NCI-H128 (cell line): ENCODE results near the gene MC4R.
"Not testable (repeated sequence)": the region's sequence is repeated elsewhere in the genome, so short reads cannot be mapped to it uniquely, and the experiment has no call there.

Source experiments
- DNase-seq: peaks from one replicate; lab custom pipeline; 2025; ENCODE audit not compliant: unreplicated experiment; lab: John Stamatoyannopoulos, UW

Gene MC4R

DNA sequence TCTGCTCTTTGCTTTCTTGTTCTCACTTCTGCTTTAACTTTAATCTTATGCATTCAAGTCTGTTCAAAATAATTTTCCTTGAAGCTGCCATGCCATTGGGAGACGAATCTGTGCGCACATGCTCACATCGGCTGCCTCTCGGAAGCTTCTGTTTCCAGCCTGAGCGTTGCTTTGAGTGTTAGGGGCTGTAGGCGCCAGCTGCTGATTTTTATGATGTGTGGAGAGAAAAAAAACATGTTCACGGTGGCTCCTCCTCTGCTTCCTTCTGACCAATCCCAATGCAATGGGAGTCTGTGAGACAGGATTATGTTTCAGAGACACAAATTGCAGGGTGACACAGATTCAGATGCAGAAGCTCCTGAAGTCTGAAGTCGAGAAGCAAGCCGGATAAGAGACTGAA, at the start of gene MC4R:
Gene MC4R (minus strand): TSS at position 180 of the 400 bp plus-strand sequence. CDS start 426 bp downstream, outside the sequence.
- peak; percentile 87 for DNase-seq

DNA sequence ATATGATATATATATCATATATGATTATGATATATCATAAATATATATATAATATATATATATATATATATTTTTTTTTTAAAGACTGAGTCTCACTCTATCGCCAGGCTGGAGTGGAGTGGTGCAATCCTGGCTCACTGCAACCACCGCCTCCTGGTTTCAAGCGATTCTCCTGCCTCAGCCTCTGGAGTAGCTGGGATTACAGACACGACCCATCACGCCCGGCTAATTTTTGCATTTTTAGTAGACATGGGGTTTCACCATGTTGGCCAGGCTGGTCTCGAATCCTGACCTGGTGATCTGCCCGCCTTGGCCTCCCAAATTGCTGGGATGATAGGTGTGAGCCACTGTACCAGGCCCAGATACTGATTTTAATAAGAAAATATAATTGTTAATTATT, 49.7 kb upstream of the MC4R start:
- not testable (repeated sequence) for DNase-seq

DNA sequence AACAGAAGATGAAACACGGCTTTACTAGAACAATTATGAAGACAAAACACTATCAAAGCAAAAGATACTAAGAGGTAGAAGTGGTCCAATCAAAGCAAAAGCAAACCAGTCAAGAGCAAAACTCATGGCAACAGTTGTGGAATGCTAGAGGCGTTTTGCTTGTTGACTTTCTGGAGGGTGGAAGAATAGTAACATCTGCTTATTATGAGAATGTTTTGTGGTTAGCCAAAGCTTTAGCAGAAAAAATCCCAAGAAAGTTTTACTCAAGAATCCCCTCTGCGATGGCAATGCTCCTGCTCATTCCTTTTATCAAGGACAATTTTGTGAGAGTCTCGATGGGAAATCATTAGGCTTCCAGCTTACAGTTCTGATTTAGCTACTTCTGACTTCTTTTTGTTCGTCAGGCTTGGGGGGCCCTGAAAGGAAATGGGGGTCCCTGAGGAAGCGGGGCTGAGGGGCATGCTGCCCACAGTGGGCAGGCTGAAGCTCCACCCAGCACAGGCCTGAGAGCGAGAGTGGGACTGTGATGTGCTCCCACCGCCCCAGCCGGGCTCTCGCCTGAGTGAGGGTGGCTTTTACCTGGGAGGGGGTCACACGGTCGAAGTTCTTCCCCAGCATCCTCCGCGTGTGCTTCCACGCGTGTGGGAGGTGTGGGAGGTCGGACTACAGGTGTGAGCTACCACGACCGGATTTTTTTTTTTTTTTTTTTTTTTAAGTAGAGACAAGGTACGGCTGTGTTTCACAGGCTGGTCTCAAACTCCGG, 49.0 kb upstream of the MC4R start:
- DNase-seq, result no peak

DNA sequence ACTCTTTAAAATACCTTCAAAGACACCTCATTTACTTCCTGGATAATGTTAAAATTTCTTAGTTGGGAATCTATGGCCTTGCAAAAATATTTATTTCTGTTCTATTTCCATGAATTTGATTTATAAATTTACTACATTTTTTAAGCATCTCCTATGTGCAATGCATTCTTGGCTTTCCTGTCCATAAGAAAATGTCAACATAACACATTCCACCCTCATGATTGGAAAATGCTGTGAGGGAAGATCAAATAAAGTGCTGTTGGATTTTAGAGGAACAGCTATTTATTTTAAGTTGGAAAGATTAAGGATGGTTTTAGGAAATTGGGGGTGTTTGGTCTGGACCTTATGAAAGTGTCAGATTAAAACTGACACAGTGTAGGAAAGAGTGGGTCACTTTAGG, 45.4 kb upstream of the MC4R start:
- DNase-seq, result no peak

DNA sequence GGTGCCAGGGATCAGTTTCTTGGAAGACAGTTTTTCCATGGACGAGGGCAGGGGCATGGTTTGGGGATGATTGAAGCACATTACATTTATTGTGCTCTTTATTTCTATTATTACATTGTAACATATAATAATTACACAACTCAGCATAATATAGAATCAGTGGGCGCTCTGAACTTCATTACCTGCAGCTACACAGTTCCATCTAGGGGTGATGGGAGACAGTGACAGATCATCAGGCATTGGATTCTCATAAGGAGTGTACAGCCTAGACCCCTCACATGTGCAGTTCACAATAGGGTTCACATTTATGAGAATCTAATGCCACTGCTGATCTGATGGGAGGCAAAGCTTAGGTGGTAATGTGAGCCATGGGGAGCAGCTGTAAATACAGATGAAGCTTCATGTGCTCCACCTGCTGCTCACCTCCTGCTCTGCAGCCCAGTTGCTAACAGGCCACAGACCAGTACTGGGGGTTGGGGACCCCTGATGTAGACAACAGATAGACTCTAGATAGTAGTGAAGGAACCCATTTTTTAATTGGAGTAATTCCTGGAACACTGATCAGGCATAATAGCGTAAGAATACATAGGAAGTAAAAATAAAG, 41.5 kb upstream of the MC4R start:
- no peak for DNase-seq

DNA sequence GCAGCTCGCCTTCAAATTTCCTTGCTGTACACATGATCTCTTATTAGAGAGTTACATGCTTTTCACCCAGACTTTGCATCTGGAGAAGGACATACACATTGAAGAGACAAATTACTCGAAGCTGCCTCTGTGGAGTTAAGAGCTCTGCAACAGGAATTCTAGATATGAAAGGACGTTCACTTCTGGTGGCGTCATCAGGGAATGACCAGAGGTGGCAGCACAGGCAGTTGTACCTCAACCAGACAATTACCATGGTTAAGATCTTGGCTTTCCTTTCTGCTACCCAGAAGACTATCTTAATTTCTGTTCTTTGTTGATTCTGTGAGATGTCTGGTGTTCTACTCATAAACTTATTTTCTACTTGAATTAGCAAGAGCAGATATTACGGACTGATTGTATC, 39.1 kb upstream of the MC4R start:
- no peak for DNase-seq

DNA sequence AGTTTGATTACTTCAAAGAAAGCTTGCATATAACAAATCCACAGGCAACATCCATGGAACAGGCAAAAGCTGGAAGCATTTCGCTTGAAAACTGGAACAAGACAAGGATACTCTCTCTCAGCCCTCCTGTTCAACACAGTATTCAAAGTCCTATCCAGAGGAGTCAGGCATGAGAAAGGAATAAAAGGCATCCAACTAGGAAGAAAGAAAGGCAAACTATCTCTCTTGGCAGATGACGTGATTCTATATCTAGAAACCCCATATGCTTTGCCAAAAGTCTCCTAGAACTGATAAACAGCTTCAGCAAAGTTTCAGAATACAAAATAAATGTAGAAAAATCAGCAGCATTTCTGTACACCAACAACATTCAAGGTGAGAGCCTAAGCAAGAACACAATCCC, 34.1 kb upstream of the MC4R start:
- no peak for DNase-seq

DNA sequence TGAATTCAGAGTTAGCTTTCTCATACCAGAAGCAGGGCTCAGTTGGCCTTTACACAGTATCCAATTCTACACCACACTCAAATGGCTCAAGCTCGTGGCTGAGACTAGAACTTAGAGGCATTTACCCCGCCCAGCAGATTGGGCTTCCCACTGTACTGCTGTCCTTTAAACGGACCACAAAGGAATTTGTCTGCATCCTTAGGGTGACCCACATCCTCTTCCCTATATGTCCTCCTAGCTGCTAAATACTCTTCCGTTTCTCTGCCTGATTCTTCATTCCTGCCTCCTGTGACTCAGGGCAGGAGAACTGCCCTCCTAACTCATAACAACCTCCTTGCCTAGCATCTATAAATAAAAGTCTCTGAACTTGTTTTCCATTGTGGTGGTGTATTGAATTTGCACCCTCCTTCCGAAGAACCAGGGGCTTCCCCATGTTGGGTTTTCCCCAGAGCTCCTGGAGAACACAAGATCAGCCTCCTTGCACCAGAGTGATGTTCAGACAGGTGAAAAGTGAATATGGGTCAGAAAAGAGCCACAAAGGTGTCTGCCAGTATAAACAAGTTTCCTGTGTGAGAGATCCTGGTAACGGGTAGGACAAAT, 32.0 kb upstream of the MC4R start:
- no peak for DNase-seq

DNA sequence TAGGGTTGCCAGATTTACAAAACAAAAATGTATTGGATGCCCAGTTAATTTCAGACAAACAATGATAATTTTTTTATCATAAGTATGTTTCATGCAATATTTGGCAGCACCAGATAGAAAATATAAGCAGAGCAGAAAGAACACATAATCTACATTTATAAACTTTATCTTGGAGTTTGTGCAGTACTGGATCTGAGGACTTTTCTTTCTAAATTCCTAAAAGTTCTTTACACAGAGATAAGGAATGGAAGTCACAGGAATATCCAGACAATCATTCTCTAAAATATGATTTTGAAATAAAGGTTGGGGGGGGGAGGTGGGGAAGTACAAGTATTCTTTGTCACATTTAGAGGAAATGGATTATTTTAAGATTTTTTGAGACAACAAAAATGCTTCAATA, 28.8 kb upstream of the MC4R start:
- DNase-seq, result no peak

DNA sequence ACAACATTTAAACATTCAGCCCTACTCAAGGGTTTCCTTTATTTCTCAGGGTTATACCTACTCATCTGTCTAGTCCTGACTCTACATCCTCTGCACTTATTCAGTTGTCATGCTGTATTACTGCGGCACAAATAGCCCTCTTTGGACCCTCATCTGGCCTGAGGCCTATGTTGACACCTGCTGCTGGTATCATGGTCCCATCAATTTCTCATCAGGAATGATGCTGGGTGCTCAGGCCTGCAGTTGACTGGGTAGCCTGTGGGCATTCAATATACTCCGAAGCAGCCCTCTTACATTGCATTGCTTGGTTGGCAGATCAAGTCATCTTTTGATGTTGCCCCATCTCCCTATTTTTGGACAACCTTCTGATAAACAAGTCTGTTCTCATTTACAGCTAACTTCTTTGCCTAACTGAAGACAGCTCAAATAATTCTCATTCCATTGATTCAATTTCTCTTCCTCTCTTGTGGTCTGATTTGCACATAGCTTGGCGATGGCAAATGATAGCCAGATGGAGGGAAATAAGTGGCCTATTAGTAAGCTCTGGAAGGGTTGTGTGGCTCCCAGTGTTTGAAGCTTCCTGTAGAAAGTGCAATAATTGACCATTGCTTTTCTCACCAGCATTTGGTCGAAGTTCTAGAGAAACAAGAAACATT, 19.1 kb upstream of the MC4R start:
- DNase-seq, result no peak

DNA sequence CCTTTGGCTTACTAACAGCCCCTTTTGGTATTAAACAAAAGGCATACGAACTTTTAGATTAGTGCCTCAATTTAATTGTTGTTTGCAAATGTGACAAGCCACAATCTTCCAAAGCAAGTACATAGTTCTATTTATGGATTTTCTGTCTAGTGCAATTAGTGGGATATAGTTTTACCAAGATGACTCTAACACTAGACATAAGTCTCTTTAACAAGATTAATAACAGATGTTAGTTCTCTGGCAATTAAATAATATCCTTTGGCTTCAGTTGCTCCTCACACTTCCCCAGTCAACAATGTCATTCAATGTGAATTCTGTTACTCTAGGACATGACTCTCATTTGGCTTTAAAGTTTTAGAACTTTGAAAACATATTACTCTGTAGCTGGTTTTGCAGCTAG, 16.7 kb upstream of the MC4R start:
- no peak for DNase-seq

DNA sequence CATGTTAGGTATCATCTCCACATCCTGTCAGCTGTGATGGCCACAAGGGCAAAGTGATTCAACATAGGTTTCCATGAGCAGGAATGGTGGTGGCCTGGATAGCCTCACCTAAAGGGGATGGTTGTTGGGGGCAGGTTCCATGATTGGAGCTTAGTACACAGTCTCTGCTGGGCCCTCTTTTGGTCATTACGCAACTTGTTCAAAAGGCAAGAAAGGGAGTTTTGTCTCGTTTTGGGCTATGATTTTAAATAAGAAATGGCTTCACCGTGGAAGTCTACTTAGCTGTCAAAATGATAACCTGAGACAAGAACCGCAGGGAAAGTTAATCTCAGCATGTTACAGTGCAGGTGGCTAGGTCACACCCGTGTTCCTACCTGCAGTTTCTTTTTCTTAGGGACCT, 13.1 kb upstream of the MC4R start:
- no peak for DNase-seq

DNA sequence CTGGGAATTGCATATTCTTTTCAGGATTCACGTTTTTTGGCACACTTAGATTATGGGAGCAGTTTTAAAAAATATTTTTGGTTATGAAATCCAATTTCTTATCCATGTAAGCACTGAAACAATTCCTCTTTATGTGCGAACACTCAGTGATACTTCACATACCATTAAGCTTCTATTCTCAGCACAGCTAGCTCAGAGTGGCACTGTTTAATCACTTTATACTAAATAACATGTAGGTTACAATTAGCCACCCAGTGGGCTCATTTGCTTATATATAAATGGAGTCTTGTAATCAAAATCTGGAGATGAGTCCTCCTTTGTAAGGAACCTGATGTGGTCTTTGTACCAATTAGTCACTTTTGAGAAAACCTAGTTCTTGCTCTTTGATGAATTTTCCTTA, 11.3 kb upstream of the MC4R start:
- DNase-seq, result no peak

DNA sequence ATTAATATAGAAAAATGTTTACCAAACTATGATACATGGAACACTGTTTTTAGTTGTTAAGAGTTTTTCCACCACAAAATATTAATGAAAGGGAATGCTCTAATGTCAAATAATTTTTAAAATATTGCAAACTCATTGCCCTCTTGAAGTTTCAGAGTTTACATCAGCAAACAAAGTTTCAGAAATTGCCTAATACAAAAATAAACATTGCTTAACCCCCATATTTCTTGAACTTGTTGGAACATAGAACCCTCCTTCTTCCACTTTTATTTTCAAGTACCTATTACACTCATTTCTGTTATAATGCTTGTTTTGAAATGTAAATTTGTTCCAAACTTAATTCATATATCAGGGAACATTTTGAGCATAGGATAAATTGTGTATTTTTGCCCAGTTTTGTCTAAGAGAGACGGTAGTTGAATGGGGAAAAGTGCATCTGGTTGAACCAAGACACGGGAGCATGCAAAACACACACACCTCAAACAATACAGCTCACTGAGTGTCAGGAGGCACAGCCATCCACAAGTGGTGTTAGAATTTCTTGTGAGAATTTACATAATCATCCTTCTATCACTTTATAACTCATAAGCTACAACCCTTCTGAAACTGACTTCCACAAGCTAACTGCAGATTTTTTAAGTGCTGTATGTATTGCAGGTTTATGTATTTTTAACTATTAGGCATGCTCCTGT, 5.3 kb upstream of the MC4R start:
- no peak for DNase-seq

DNA sequence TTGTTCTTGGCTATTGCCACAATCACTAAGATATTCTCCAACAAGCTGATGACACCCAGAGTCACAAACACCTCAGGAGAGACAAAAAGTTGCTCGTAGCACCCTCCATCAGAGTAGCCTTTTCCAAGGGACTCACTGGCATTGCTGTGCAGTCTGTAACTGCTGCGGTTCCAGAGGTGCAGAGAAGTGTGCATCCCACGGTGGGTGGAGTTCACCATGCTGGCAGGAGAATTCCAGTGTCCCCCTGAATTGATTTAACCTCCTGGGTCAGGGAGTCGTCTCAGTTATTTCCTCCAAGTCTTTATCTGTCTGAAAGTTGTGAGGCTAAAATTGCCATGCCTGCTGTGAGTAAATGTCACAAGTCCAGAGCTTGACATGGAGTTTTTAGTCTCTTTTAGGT, 443 bp downstream of the MC4R start:
- DNase-seq, result no peak

DNA sequence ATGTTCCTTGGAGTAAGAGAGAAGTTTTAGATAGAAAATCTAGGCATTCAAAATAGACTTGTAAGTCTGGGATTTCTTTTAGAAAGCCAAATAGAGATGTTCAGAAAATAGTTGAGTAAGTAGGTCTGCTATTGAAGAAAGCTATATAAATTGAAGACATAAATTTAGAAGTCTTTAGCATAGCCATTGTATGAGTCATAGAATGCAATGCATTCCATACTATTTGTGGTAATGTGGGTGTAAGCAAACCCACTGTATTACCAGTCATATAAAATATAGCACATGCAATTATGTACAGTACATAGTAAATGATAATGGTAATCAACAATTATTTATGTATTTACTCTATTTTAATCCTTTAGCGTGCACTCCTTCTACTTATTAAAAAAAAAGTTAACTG, 14.1 kb downstream of the MC4R start:
- DNase-seq, result no peak

DNA sequence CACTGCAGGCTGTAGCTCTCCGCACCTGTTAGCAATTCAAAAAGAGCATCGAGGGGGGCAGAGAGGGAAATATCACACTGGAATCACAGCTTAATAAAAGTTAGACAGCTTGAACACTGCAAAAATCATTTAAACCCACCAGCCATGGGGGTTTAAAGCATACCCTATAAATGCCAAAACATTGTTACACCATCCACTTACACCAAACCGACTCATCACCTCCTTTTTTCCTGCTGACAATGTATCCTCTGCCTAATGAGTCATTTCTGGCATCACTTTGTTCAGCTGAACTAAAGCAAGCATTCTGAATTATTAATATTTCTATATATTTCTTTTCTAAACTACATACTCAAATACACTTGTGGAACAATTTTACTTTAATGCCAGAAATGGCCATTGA, 21.6 kb downstream of the MC4R start:
- no peak for DNase-seq

DNA sequence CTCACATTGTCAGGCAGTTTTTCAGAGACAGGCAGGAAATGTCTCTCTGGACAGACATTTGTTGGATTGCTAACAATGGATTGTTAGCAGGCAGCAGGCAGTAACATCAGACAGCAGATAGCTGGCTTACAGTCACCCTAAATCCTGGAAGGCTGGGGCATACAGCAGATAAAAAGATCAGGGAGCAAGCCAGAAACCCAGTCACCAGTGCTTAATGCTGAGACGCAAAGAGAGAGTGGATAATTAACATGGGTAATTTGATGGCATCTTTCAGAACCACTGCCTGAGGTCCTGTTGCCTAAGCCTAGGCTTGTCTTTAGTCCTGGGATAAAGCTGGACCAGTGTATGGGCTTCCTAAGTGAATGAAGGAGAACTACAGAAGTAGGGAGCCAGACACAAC, 22.4 kb downstream of the MC4R start:
- no peak for DNase-seq

DNA sequence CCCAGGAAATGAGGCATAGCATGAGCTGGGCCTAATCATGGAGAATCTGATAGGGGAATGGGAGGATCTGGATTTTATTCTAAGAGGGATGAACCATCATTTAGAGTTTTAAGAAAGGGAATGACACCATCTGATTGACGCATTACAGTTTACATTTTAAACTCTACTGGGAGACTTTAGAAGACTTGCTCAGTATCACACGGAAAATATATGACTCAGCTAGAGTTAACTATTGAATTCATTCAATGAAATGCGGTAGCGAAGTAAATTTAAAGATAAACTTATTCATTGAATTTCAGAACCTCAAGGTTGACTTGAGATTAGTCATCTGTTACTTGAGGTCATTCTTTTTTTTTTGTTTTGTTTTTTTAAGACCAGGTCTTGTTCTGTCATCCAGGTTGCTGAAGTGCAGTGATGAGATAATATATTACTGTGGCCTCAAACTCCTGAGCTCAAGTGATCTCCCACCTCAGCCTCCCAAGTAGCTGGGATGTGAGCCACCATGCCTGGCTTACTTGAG, 25.0 kb downstream of the MC4R start:
- no peak for DNase-seq

DNA sequence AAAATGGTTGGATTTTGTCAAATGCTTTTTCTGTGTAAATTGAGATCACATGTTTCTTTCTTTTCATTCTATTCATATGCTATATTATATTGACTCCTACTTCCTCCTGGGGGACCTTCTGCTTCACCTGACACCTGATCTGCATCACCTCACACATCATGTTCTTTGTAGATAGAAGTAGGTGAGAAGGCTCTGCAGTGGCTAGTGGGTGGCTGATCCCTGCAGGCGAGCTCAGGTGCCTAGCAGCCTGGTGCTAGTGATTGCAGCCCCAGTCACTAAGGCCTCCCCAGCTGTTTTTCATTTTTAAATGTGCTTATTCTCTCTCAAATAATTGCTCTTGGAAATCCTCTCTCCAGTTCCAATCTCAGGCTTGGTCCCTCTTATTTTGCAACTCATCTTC, 33.6 kb downstream of the MC4R start:
- no peak for DNase-seq

DNA sequence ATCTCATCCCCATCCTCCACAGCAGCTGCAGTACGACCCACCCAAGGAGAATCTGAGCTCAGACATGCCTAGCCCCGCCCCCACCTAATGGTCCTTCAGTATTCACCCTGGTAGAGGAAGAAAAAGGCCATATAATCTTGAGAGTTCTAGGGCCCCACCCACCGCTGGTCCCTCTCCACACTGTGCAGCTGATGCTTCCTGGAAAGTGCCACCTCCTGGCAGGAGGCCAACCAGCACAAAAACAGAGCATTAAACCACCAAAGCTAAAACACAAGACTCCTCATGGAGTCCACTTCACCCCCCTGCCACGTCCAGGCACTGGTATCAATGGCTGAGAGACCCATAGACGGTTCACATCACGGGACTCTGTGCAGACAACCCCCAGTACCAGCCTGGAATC, 40.7 kb downstream of the MC4R start:
- DNase-seq, result no peak
